ENCODE data around the gene CLEC19A.
"Not testable (repeated sequence)": the region's sequence is repeated elsewhere in the genome, so short reads cannot be mapped to it uniquely, and the experiment has no call there.

Gene CLEC19A

DNA sequence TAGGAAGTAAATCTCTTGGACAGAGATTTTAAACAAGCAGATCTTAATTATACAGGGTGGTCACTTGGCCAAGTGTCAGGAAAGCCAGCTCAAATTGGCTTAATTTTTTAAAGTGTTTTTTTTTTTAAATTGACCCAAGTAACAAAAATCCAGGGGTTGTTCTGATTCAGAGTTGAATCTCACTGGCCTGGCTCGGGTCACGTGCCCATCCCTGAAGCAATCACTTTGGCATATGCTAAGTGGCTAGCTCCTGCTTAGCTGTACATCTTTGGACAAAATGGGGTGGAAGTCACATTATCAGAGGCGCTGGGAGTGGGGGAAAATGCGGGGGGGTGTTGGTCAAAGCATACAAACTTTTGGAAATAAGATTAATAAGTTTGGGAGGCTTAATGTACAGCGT lies 23.6 kb downstream of the CLEC19A start:
- Mint-ChIP-seq H3K9me3 (no peaks in the 10 kb centered on the region), H3K4me3 (no peak overlapping the region), H3K27me3 (peaks cover 9% of the 10 kb centered on the region), H3K27ac (ENCODE audit: low read depth) (no peak overlapping the region), H3K36me3 (ENCODE audit: insufficient read depth) (no peaks in the 10 kb centered on the region), H3K4me1 (no peaks in the 10 kb centered on the region)
- DNase-seq (ENCODE audit: low spot score in 2 of 2) (no peak), ATAC-seq (replicated peaks; ENCODE audit: extremely low read depth, poor library complexity, severe bottlenecking) (no peak)

GRCh38 chr16:19314718-19315425 lies 29.3 kb downstream of the CLEC19A start:
- no peak for DNase-seq (ENCODE audit: low spot score in 2 of 2)
- no peaks in the 10 kb centered on the region for H3K4me1 Mint-ChIP-seq
- no peaks in the 10 kb centered on the region for H3K27me3 Mint-ChIP-seq
- no peak for ATAC-seq (replicated peaks; ENCODE audit: extremely low read depth, poor library complexity, severe bottlenecking)
- no peaks in the 10 kb centered on the region for H3K9me3 Mint-ChIP-seq
- H3K27ac Mint-ChIP-seq (ENCODE audit: low read depth): no peak overlapping the region
- no peak overlapping the region for H3K4me3 Mint-ChIP-seq
- H3K36me3 Mint-ChIP-seq (ENCODE audit: insufficient read depth): no peaks in the 10 kb centered on the region

GRCh38 chr16:19315889-19316433 lies 30.4 kb downstream of the CLEC19A start:
- Mint-ChIP-seq H3K36me3 (ENCODE audit: insufficient read depth) (no peaks in the 10 kb centered on the region), H3K9me3 (no peaks in the 10 kb centered on the region), H3K4me3 (no peak overlapping the region), H3K27me3 (no peaks in the 10 kb centered on the region), H3K4me1 (no peaks in the 10 kb centered on the region), H3K27ac (ENCODE audit: low read depth) (no peak overlapping the region)
- DNase-seq (ENCODE audit: low spot score in 2 of 2): no peak
- no peak for ATAC-seq (replicated peaks; ENCODE audit: extremely low read depth, poor library complexity, severe bottlenecking)

DNA sequence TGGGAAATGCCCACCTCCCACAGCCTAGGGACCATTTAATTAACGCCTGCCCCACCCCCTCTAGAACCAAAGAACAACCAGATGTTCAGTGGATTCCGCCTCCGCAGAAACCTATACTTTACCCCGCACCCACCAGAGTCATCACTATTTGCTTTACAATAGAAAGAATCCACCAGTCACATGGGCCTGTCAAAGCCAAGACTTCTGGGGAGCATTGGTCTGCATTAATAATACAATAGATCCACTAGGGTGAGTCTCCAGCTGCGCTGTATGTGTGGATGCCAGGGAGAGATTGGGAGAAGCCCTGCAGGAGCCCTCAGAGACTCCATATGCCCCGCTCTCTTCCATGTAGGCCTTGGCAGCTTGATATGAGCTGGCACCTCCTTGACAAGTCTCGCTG lies 31.3 kb downstream of the CLEC19A start:
- DNase-seq (ENCODE audit: low spot score in 2 of 2) (no peak), ATAC-seq (replicated peaks; ENCODE audit: extremely low read depth, poor library complexity, severe bottlenecking) (no peak)
- H3K27ac Mint-ChIP-seq (ENCODE audit: low read depth): no peak overlapping the region
- no peaks in the 10 kb centered on the region for H3K9me3 Mint-ChIP-seq
- no peak overlapping the region for H3K4me3 Mint-ChIP-seq
- H3K36me3 Mint-ChIP-seq (ENCODE audit: insufficient read depth): no peaks in the 10 kb centered on the region
- H3K4me1 Mint-ChIP-seq: no peaks in the 10 kb centered on the region
- H3K27me3 Mint-ChIP-seq: no peaks in the 10 kb centered on the region

DNA sequence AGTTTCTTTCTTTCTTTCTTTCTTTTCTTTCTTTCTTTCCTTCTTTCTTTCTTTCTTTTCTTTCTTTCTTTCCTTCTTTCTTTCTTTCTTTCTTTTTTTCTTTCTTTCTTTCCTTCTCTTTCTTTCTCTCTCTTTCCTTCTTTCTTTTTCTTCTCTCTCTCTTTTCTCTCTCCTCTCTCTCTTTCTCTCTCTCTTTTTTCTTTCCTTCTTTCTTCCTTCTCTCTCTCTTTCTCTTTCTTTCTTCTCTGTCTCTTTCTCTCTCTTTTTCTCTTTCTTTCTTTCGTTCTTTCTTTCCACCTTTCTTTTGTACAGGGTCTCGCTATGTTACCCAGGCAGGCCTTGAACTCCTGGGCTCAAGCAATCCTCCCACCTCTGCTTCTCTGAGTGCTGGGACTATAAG lies 35.7 kb downstream of the CLEC19A start:
- not testable (repeated sequence) for ATAC-seq (replicated peaks; ENCODE audit: extremely low read depth, poor library complexity, severe bottlenecking); H3K9me3 Mint-ChIP-seq; H3K27me3 Mint-ChIP-seq; H3K36me3 Mint-ChIP-seq (ENCODE audit: insufficient read depth); DNase-seq (ENCODE audit: low spot score in 2 of 2); H3K4me1 Mint-ChIP-seq; H3K27ac Mint-ChIP-seq (ENCODE audit: low read depth); H3K4me3 Mint-ChIP-seq

DNA sequence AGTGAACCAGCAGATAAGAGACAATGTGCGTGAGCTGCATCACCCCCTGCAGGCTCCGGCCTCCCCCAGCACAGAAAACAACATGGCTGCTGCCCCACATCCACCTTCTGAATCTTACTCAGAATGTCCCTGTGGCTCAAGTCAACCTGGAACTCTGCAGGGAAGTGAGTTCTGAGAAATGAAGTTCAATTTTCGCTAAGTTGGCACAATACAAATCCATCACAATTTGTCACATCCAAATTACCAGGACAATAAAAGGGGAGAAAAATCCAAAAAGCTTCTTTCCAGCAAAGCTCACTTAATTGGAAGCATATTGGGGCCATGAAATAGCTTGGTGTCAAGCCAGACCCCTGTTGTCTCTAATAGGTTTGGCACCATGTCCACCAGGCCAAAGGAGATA lies 38.1 kb downstream of the CLEC19A start:
- Mint-ChIP-seq H3K36me3 (ENCODE audit: insufficient read depth) (no peaks in the 10 kb centered on the region), H3K27me3 (peaks cover 8% of the 10 kb centered on the region), H3K4me3 (no peak overlapping the region), H3K27ac (ENCODE audit: low read depth) (no peak overlapping the region), H3K4me1 (no peaks in the 10 kb centered on the region), H3K9me3 (no peaks in the 10 kb centered on the region)
- ATAC-seq (replicated peaks; ENCODE audit: extremely low read depth, poor library complexity, severe bottlenecking) (no peak), DNase-seq (ENCODE audit: low spot score in 2 of 2) (no peak)

DNA sequence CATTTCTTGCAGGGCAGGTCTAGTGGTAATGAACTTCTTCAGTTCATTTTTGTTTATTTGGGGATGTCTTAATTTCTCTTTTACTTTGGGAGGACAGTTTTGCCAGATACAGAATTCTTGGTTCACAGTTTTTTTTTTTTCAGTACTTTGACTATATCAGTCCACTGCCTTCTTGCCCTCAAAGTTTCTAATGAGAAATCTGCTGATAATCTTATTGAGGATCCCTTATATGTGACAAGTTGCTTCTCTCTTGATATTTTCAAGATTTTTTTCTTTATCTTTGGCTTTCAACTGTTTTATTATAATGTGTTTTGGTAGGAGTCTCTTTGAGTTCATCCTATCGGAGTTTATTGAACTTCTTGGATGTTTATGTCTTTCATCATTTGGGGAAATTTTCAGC lies 42.8 kb downstream of the CLEC19A start:
- H3K4me3 Mint-ChIP-seq: no peak overlapping the region
- no peaks in the 10 kb centered on the region for H3K9me3 Mint-ChIP-seq
- H3K27me3 Mint-ChIP-seq: peaks cover 8% of the 10 kb centered on the region
- H3K27ac Mint-ChIP-seq (ENCODE audit: low read depth): no peak overlapping the region
- no peaks in the 10 kb centered on the region for H3K36me3 Mint-ChIP-seq (ENCODE audit: insufficient read depth)
- ATAC-seq (replicated peaks; ENCODE audit: extremely low read depth, poor library complexity, severe bottlenecking) (no peak), DNase-seq (ENCODE audit: low spot score in 2 of 2) (no peak)
- H3K4me1 Mint-ChIP-seq: no peaks in the 10 kb centered on the region

- ATAC-seq (replicated peaks; ENCODE audit: extremely low read depth, poor library complexity, severe bottlenecking) (no peak), DNase-seq (ENCODE audit: low spot score in 2 of 2) (no peak)
- peaks cover 8% of the 10 kb centered on the region for H3K27me3 Mint-ChIP-seq
- no peaks in the 10 kb centered on the region for H3K36me3 Mint-ChIP-seq (ENCODE audit: insufficient read depth)
- no peak overlapping the region for H3K4me3 Mint-ChIP-seq
- no peaks in the 10 kb centered on the region for H3K4me1 Mint-ChIP-seq
- no peaks in the 10 kb centered on the region for H3K9me3 Mint-ChIP-seq
- no peak overlapping the region for H3K27ac Mint-ChIP-seq (ENCODE audit: low read depth)
Measured at GRCh38 chr16:19329932-19330331, 44.4 kb downstream of the CLEC19A start.

DNA sequence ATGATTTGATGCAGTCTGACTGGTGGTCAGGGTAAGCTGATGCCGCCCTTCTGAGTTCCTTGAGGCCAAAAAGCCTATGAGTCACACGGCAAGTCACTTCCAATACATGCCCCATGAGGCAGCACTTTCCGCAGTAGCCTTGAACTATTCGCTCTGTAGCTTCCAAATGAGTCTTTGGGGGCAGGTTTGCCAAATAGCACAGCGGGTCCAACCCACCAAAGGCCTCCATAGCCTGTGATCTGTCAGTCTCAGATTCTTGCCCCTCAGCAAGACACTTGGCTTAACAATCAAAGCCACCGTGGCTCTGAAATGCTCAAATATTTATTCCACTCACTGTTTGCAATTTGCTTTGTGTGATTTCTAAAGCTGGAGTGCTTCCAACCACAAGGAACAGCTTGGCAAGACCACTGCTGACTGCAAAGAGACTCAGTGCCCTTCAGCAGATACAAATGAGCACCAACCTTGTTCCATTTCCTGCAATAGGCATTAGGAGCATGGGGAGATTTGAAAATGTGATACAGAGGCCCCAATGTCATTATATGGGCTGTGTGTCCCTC lies 45.4 kb downstream of the CLEC19A start:
- ATAC-seq (replicated peaks; ENCODE audit: extremely low read depth, poor library complexity, severe bottlenecking): no peak
- no peak for DNase-seq (ENCODE audit: low spot score in 2 of 2)
- Mint-ChIP-seq H3K36me3 (ENCODE audit: insufficient read depth) (no peaks in the 10 kb centered on the region), H3K9me3 (no peaks in the 10 kb centered on the region), H3K27ac (ENCODE audit: low read depth) (no peak overlapping the region), H3K4me3 (no peak overlapping the region), H3K4me1 (no peaks in the 10 kb centered on the region), H3K27me3 (peaks cover 8% of the 10 kb centered on the region)

DNA sequence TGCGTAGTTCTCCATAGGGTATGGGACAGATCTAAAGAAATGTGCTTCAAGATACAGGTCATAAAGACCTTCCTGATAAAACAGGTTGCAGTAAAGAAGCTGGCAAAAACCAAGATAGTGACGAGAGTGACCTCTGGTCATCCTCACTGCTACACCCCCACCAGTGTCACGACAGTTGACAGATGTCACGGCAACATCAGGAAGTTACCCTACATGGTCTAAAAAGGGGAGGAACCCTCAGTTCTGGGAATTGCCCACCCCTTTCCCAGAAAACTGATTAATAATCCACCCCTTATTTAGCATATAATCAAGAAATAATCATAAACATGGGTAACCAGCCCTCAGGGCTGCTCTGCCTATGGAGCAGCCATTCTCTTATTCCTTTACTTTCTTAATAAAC lies 46.3 kb downstream of the CLEC19A start:
- DNase-seq (ENCODE audit: low spot score in 2 of 2) (no peak), ATAC-seq (replicated peaks; ENCODE audit: extremely low read depth, poor library complexity, severe bottlenecking) (no peak)
- Mint-ChIP-seq H3K4me3 (no peak overlapping the region), H3K9me3 (no peaks in the 10 kb centered on the region), H3K27ac (ENCODE audit: low read depth) (no peak overlapping the region), H3K4me1 (no peaks in the 10 kb centered on the region), H3K36me3 (ENCODE audit: insufficient read depth) (no peaks in the 10 kb centered on the region), H3K27me3 (peaks cover under 1% of the 10 kb centered on the region)

DNA sequence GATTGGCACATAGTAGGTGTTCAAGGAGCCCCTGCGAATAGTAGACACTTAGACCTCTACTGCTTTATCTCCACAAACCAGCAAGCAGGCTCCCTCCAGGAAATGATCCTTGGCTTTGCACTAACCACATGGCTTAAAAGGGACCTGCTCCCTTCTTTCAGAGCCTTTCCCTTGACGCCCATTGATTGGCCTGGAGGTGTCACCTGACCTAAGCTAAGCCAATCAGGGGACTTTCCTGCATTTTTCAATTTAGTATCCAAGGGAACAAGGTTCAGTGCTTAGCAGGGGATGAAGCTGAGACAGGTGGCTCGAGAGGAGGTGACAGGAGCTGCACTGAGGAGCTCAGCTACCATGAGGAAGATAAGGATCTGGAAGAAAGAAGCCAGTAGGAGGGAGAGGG lies 52.8 kb downstream of the CLEC19A start:
- H3K9me3 Mint-ChIP-seq: no peaks in the 10 kb centered on the region
- no peak overlapping the region for H3K27ac Mint-ChIP-seq (ENCODE audit: low read depth)
- no peaks in the 10 kb centered on the region for H3K36me3 Mint-ChIP-seq (ENCODE audit: insufficient read depth)

DNA sequence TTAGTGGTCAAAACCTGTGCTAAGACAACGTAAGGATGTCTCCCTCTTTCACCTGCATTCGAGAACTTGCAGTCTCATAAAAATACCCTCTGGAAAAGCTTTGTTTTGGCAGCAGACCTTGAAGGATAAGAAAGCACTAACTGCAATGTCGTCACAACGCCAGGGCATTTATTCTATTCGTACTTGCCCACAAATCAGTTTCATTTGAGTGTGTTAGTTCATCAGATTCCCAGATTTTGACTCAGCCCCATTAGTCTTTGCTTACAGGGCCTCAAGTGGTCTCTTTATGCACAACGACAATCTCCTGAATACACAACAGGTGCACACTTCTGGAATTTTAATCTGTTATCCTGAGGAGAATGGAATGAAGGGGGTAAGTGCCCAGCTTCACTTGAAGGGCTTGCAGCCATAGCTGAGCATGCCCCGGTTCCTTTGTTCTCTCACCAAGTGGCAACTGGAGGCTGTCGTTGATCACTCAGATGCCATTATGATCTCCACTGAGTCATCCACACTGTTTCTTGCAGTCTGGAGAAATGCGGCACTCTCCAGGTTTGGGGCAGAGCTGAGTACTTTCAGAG lies 58.8 kb downstream of the CLEC19A start:
- peaks cover 40% of the 10 kb centered on the region for H3K27me3 Mint-ChIP-seq
- no peaks in the 10 kb centered on the region for H3K9me3 Mint-ChIP-seq
- H3K27ac Mint-ChIP-seq (ENCODE audit: low read depth): no peak overlapping the region
- no peaks in the 10 kb centered on the region for H3K36me3 Mint-ChIP-seq (ENCODE audit: insufficient read depth)
- no peak overlapping the region for H3K4me3 Mint-ChIP-seq
- ATAC-seq (replicated peaks; ENCODE audit: extremely low read depth, poor library complexity, severe bottlenecking) (no peak), DNase-seq (ENCODE audit: low spot score in 2 of 2) (no peak)
- H3K4me1 Mint-ChIP-seq: no peaks in the 10 kb centered on the region

More for the DNA sequence above, 52.8 kb downstream of the CLEC19A start:
- no peak overlapping the region for H3K4me3 Mint-ChIP-seq
- H3K27me3 Mint-ChIP-seq: peaks cover 11% of the 10 kb centered on the region
- no peak for ATAC-seq (replicated peaks; ENCODE audit: extremely low read depth, poor library complexity, severe bottlenecking)
- no peak for DNase-seq (ENCODE audit: low spot score in 2 of 2)
- H3K4me1 Mint-ChIP-seq: no peaks in the 10 kb centered on the region

GRCh38 chr16:19344980-19345379 lies 59.4 kb downstream of the CLEC19A start:
- no peaks in the 10 kb centered on the region for H3K4me1 Mint-ChIP-seq
- DNase-seq (ENCODE audit: low spot score in 2 of 2) (no peak), ATAC-seq (replicated peaks; ENCODE audit: extremely low read depth, poor library complexity, severe bottlenecking) (no peak)
- H3K36me3 Mint-ChIP-seq (ENCODE audit: insufficient read depth): no peaks in the 10 kb centered on the region
- H3K27me3 Mint-ChIP-seq: peaks cover 40% of the 10 kb centered on the region
- no peak overlapping the region for H3K4me3 Mint-ChIP-seq
- H3K9me3 Mint-ChIP-seq: no peaks in the 10 kb centered on the region
- H3K27ac Mint-ChIP-seq (ENCODE audit: low read depth): no peak overlapping the region
